ENCODE results near the gene RAB37.

DNA sequence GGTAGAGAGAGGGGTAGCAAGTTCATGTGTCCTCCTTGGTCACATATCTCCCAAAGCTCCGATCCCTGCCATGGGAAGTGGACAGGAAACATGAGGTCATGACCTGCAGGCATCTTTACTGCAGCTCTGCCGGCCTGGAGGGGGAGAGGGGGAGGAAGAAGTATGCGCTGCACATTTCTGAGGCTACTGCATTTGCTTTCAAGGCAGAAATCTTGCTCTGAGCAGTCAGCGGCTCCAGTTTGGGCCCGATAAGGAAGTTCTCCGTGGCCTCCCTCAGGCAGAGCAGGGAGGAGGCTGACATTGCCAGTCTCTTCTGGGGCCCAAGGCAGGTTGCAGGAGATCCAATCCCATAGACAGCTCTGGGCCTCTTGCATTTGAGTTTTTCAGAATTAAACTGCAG lies 9.9 kb downstream of the RAB37 start:
- TF ChIP-seq, protein P1, sequence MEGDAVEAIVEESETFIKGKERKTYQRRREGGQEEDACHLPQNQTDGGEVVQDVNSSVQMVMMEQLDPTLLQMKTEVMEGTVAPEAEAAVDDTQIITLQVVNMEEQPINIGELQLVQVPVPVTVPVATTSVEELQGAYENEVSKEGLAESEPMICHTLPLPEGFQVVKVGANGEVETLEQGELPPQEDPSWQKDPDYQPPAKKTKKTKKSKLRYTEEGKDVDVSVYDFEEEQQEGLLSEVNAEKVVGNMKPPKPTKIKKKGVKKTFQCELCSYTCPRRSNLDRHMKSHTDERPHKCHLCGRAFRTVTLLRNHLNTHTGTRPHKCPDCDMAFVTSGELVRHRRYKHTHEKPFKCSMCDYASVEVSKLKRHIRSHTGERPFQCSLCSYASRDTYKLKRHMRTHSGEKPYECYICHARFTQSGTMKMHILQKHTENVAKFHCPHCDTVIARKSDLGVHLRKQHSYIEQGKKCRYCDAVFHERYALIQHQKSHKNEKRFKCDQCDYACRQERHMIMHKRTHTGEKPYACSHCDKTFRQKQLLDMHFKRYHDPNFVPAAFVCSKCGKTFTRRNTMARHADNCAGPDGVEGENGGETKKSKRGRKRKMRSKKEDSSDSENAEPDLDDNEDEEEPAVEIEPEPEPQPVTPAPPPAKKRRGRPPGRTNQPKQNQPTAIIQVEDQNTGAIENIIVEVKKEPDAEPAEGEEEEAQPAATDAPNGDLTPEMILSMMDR (IDR thresholded peaks at IDR 0.05): no peak
- TF ChIP-seq POLR2A (IDR thresholded peaks at IDR 0.05): no peak
